Colonic mucosa (tissue), 4 donors: ENCODE data around the gene ARID1B. TPM values are rescaled to one million over a fixed set of nuclear protein-coding genes. Genes with fewer than 3 reads are reported as not detected.

Source experiments
- DNase-seq: peaks from one replicate; pipeline ENCODE4 v3.0.0-alpha.2; 2020
- H3K27ac ChIP-seq: fragments of 200-600 bp; one replicate; pipeline ENCODE4 v1.8.0; 2021
- H3K27me3 ChIP-seq: fragments of 200-600 bp; one replicate; pipeline ENCODE4 v1.8.0; 2021
- H3K36me3 ChIP-seq: fragments of 200-600 bp; one replicate; pipeline ENCODE4 v1.8.0; 2021
- H3K4me1 ChIP-seq: fragments of 200-600 bp; one replicate; pipeline ENCODE4 v1.8.0; 2021; ENCODE audit warnings: mild to moderate bottlenecking
- H3K4me3 ChIP-seq: fragments of 200-600 bp; one replicate; pipeline ENCODE4 v1.8.0; 2021
- H3K9ac ChIP-seq, 2 donors: one replicate each; pipeline ENCODE4 v1.7.0; 2013; ENCODE audit warnings: control low read depth in 2 of 2, low read depth in 2 of 2, low read length in 2 of 2
- H3K9me3 ChIP-seq: fragments of 200-600 bp; one replicate; pipeline ENCODE4 v1.8.0; 2021
- intact Hi-C: fragments of 100-400 bp; cut with DNase I; formaldehyde crosslinking; loops from one replicate; pipeline ENCODE4 v1.14.1; 2022
- total RNA-seq, 2 donors: library from RNA; stranded (reverse); fragmentation: NEBNext Ultra II Directional in 1 of 2; extraction: Animal tissue kit (Norgen Biotek cat#: 25700) in 1 of 2; gene quantifications; one replicate each; pipeline ENCODE4 v1.2.1, GENCODE V29; 2021
- TF ChIP-seq, protein P1 (sequence below): fragments of 200-600 bp; IDR thresholded peaks from one replicate; pipeline ENCODE4 v1.8.0; 2022; ENCODE audit warnings: antibody characterized with exemption, mild to moderate bottlenecking
- donor health status: healthy.
- donor health status: DM: no; HTN: no; CAD: no.
- donor health status: DM: no; HTN: no; CAD: no.

The ARID1B gene
- total RNA-seq, 2 donors from 2014 or later, result 61.3 to 71.5 TPM

DNA sequence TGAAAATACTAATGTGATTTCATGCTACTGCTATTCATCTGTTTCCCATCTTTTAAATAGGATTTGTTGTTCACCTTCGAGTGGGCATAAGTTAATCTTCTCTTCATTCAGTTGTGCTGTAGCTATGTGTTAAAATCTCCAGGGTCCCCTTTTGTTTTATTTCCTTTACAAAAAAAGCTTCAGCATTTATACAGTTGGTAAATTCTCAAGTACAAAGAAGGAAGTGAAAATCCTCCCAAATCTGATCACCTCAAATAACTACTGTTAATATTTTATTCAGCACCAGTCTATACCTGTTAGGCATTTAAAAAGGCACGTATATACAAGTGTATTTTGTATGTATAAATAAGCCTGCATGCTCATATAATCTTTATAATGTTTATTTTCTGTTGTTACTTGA, 294.9 kb downstream of the ARID1B start:
- no peak overlapping the region for H3K9ac ChIP-seq
- intact Hi-C loops, result no loop called here
- TF ChIP-seq, protein P1, sequence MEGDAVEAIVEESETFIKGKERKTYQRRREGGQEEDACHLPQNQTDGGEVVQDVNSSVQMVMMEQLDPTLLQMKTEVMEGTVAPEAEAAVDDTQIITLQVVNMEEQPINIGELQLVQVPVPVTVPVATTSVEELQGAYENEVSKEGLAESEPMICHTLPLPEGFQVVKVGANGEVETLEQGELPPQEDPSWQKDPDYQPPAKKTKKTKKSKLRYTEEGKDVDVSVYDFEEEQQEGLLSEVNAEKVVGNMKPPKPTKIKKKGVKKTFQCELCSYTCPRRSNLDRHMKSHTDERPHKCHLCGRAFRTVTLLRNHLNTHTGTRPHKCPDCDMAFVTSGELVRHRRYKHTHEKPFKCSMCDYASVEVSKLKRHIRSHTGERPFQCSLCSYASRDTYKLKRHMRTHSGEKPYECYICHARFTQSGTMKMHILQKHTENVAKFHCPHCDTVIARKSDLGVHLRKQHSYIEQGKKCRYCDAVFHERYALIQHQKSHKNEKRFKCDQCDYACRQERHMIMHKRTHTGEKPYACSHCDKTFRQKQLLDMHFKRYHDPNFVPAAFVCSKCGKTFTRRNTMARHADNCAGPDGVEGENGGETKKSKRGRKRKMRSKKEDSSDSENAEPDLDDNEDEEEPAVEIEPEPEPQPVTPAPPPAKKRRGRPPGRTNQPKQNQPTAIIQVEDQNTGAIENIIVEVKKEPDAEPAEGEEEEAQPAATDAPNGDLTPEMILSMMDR, result no peak
- no peak overlapping the region for H3K27ac ChIP-seq
- no peak overlapping the region for H3K4me3 ChIP-seq
- no peaks in the 10 kb centered on the region for H3K27me3 ChIP-seq
- no peak for DNase-seq
- no peaks in the 10 kb centered on the region for H3K36me3 ChIP-seq
- no peaks in the 10 kb centered on the region for H3K4me1 ChIP-seq
- no peaks in the 10 kb centered on the region for H3K9me3 ChIP-seq

- Histone ChIP-seq H3K36me3 (no peaks in the 10 kb centered on the region), H3K9ac (no peak overlapping the region), H3K4me1 (no peaks in the 10 kb centered on the region), H3K4me3 (no peak overlapping the region), H3K27ac (no peak overlapping the region), H3K27me3 (no peaks in the 10 kb centered on the region), H3K9me3 (no peaks in the 10 kb centered on the region)
- TF ChIP-seq, protein P1, result no peak
- intact Hi-C loops, result no loop called here
- DNase-seq, result no peak
Observed at GRCh38 chr6:157073596-157073995, 296.4 kb downstream of the ARID1B start.

DNA sequence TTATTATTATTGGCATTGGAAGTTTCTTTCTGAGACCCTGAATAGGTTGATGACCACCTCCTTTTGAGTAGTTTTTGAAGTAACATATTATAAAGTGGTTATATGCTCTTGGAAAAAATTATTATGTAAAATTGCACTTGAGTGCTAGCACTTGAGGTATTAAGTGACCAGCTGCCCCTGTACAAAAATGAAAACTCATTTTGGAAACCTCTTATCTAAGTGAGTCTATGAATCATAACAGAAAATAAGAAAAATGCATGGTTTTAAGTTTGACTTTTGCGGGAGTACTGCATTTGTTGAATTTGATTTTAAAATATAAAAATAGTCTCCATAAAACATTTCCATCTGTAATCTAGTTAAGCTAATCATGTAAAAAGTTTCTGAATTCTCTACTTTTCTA, 297.8 kb downstream of the ARID1B start:
- intact Hi-C loops, result no loop called here
- TF ChIP-seq, protein P1, result no peak

DNA sequence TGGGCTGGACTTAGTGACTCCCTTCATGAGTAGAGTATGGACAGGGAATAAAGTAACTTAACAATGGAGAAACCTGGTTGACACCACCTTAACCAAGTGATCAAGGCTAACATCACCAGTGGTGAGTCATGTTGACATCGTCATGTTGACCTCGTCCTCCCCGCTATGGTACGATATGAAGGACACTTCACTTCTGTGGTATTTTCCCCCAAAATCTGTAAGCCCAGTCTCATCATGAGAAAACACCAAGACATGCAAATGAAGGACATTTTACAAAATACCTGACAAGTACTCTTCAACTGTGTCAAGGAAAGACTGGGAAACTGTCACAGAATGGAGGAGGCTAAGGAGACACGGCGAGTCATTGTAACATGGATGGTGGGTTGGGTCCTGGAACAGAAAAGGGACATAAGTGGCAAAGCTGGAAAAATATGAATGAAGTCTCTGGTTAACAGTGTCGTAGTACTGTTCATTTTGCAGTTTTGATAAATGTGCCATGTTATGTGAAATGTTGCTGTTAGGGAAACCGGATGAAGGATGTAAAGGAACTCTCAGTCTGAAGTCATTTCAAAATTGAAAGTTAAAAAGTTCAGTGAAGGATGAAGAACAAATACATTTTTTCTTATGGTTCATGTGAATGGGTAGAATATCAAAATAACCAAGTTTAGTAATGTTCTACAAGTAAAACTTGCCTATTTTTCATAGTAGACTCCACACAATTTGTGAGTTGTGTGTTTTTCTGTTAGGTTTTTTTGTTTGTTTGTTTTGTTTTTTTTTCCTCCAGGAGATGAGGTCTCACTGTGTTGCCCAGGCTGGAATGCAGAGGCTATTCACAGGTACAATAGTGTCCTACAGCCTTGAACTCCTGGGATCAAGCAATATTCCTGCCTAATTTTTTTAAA, 298.6 kb downstream of the ARID1B start:
- DNase-seq, result no peak
- Histone ChIP-seq H3K27me3 (no peaks in the 10 kb centered on the region), H3K4me3 (no peak overlapping the region), H3K27ac (no peak overlapping the region), H3K4me1 (no peaks in the 10 kb centered on the region), H3K9ac (no peak overlapping the region), H3K9me3 (no peaks in the 10 kb centered on the region), H3K36me3 (no peaks in the 10 kb centered on the region)
- TF ChIP-seq, protein P1, result no peak
- intact Hi-C loops, result no loop called here

More for the DNA sequence above, 297.8 kb downstream of the ARID1B start:
- Histone ChIP-seq H3K9ac (no peak overlapping the region), H3K27ac (no peak overlapping the region), H3K4me1 (no peaks in the 10 kb centered on the region), H3K4me3 (no peak overlapping the region), H3K27me3 (no peaks in the 10 kb centered on the region), H3K36me3 (no peaks in the 10 kb centered on the region), H3K9me3 (no peaks in the 10 kb centered on the region)
- DNase-seq, result no peak

GRCh38 chr6:157076451-157076822, 299.3 kb downstream of the ARID1B start:
- H3K9me3 ChIP-seq, result no peaks in the 10 kb centered on the region
- H3K27ac ChIP-seq, result no peak overlapping the region
- no peak for DNase-seq
- H3K4me3 ChIP-seq, result no peak overlapping the region
- TF ChIP-seq, protein P1, result no peak
- H3K36me3 ChIP-seq, result no peaks in the 10 kb centered on the region
- no peaks in the 10 kb centered on the region for H3K4me1 ChIP-seq
- H3K27me3 ChIP-seq, result no peaks in the 10 kb centered on the region
- H3K9ac ChIP-seq, result no peak overlapping the region
- intact Hi-C loops, result no loop called here
